HG03460 (cell line): ENCODE data around the gene IL17RE.

Source experiments
- ATAC-seq: cut with Tn5 transposase; IDR thresholded peaks from one replicate; pipeline ENCODE4 v1.9.1; 2021; ENCODE audit not compliant: unreplicated experiment

The IL17RE gene

DNA sequence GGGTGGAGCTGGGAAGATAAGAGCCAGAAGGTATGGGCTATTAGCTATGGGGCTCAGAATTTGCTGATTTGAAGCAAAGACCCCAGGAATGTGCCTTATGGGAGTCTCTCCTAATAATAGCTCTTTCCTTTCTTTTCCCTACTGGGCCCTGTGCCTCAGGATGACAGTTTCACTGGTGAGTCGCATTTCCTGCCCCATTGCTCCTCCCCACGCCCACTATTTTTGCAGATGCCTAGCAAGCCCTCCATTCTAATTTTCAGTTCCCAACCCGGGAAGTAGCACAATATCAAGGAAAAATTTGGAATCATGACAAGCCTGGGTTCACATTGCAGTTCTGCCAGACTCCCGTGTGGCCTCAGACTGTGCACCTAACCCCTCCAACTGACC lies 583 bp downstream of the IL17RE start:
- no peak for ATAC-seq

- ATAC-seq, result no peak
These were observed 1.3 kb downstream of the IL17RE start for GRCh38 chr3:9903904-9904303.

GRCh38 chr3:9906480-9906879 lies 3.8 kb downstream of the IL17RE start:
- ATAC-seq, result no peak

GRCh38 chr3:9908286-9908685 lies 5.6 kb downstream of the IL17RE start:
- no peak for ATAC-seq

GRCh38 chr3:9909221-9910013 lies 6.8 kb downstream of the IL17RE start:
- ATAC-seq, result no peak

GRCh38 chr3:9911863-9912262 lies 9.2 kb downstream of the IL17RE start:
- no peak for ATAC-seq

- no peak for ATAC-seq
These were observed 9.8 kb downstream of the IL17RE start for GRCh38 chr3:9912294-9912935.

DNA sequence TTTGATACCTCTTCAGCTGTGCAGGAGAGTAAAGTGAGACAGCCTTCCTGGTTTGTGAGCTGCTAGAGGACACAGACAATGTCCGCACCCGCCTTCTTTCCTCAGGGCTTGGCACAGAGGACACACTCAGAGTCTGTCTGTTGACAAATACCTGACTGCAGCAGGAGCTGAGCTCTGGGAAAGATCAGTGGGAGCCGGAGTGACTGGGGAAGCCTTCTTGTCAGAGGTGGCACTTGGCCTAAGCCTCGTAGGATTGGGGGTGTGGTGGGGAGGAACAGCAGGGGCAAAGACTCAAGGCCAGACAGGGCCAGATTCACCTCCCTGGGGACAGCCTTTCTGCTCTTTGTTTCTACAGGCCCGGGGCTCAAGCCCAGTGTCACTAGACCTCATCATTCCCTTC lies 11.0 kb downstream of the IL17RE start:
- no peak for ATAC-seq

DNA sequence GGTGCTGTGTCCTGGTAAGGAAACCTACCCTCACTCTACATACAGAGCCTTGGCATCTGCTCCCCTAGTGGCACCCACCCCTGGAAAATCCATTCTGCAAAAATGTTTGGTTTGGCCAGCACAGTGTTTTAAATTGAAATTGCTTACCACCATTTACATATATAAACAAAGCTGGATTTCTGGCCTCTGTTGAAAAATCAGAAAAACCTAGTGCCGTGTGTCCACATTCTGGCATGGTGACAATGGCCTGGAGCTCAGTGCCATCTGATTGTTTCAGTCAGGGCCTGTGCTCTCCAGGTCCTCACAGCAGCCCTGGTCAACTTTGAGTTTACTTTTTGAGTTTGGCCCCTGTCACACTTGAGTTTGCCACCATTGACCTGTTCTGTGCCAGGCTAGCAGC lies 11.4 kb downstream of the IL17RE start:
- ATAC-seq, result no peak

DNA sequence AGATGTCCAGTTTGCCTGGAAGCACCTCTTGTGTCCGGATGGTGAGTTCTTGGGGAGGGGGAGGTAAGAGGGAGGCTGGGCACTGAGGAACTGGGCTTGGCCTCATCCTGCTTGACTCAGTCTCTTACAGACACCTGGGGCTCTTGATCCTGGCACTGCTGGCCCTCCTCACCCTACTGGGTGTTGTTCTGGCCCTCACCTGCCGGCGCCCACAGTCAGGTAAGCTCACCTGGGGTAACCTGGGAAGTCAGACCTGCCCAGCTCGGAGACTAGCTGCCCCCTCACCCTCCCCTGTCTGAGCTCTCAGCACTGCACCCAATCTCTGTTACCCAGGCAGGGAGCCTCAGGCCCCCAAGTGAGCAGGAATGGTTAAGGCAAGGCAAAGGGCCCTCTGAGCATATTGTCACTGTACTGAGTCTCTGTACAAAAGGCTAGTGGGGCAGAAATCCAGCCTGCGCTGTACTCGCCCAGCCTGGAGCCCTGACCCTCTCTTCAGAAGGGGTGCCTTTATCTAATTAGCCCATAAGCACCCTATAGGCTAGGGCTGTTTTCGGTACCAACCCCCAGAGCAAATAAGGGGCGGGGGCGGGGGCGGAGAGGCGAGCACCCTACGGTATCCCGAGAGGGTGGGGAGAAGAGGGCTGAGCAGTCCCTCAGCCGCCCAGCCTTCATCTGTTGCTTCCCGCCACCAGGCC lies 12.1 kb downstream of the IL17RE start:
- no peak for ATAC-seq

DNA sequence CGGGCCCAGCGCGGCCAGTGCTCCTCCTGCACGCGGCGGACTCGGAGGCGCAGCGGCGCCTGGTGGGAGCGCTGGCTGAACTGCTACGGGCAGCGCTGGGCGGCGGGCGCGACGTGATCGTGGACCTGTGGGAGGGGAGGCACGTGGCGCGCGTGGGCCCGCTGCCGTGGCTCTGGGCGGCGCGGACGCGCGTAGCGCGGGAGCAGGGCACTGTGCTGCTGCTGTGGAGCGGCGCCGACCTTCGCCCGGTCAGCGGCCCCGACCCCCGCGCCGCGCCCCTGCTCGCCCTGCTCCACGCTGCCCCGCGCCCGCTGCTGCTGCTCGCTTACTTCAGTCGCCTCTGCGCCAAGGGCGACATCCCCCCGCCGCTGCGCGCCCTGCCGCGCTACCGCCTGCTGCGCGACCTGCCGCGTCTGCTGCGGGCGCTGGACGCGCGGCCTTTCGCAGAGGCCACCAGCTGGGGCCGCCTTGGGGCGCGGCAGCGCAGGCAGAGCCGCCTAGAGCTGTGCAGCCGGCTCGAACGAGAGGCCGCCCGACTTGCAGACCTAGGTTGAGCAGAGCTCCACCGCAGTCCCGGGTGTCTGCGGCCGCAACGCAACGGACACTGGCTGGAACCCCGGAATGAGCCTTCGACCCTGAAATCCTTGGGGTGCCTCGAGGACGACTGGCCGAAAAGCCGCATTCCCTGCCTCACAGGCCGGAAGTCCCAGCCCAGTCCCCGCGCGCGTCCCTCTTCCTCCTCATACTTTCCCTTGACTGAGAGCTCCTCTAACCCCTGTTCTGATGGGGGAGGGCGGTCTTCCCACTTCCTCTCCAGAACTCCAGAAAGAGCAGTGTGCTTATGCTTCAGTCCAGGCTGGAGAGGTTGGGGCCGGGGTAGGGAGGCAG lies 12.8 kb downstream of the IL17RE start:
- no peak for ATAC-seq

DNA sequence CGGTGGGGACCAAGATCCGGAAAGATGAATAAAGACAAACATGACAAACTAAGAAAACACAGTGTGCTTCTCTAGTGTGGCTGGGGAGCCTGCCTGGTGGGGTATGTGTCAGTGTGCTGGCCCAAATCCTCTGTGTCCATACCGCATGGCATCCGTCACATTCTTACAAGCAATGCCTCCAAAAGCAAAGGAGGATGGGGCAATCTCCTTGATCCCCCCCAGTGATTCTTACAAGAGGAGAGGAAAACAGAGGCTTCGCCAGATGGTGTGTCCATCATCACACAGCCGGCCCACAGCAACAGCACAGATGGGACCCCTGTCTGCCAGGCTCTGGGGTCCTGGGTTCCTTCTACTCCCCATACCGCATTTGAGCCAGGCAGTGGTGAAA lies 13.7 kb downstream of the IL17RE start:
- no peak for ATAC-seq

DNA sequence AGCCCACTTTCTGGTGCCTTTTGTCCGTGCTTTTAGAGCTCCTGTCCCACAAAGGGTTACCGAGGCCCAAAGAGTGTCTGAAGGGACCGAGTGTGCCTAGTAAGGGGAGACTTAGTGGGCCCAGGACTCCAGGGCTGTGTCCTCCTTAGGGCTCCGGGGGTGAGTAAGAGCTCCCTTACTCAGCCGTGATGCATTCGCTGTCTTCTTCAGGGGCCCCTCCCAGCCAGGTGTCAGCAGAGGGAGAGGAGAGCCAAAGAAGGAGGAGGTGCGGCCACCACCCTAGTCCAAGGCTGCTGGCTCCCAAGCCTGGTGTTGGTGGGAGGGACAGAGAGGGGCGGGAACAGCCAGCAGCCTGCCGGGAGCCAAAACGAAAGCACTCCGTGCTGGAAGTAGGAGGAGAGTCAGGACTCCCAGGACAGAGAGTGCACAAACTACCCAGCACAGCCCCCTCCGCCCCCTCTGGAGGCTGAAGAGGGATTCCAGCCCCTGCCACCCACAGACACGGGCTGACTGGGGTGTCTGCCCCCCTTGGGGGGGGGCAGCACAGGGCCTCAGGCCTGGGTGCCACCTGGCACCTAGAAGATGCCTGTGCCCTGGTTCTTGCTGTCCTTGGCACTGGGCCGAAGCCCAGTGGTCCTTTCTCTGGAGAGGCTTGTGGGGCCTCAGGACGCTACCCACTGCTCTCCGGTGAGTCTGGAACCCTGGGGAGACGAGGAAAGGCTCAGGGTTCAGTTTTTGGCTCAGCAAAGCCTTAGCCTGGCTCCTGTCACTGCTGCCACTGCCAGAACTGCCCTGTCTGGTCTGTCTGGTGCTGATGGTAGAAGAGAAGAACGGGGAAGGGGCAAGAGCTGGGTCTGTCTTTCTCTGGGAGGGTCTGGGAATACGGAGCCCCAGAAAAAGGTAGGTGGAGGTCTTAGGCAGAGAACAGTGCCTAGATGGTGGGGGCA lies 14.4 kb downstream of the IL17RE start, which contains the start of gene IL17RC:
Gene IL17RC (plus strand): TSS at position 365 of the 947 bp plus-strand sequence. CDS start 218 bp downstream, at position 583.
- no peak for ATAC-seq

DNA sequence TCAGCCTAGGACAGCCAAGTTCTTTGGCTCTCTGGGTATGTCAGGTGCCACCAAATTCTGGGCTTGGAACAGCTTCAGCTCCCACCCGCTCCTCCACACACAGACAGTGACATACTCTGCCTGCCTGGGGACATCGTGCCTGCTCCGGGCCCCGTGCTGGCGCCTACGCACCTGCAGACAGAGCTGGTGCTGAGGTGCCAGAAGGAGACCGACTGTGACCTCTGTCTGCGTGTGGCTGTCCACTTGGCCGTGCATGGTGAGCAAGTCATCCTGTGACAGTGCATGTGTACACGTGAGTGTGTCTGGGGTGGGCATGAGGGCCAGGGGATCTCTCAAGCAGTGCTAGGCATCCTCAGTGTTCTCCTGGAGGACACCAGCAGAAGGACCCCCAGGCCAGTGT lies 15.2 kb downstream of the IL17RE start:
- ATAC-seq, result no peak

- no peak for ATAC-seq
These were observed 15.8 kb downstream of the IL17RE start for GRCh38 chr3:9918261-9919038.

DNA sequence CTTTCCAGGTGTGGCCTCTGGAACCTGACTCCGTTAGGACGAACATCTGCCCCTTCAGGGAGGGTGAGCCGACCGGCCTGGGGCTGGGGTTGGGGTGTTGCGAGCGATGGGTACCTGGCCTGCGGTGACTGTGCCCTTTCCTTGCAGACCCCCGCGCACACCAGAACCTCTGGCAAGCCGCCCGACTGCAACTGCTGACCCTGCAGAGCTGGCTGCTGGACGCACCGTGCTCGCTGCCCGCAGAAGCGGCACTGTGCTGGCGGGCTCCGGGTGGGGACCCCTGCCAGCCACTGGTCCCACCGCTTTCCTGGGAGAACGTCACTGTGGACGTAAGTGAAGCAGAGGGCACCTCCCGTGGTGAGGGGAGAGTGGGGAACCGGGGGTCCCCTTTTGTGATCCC lies 25.5 kb downstream of the IL17RE start:
- no peak for ATAC-seq

- ATAC-seq, result no peak
These were observed 28.3 kb downstream of the IL17RE start for GRCh38 chr3:9930804-9931418.

DNA sequence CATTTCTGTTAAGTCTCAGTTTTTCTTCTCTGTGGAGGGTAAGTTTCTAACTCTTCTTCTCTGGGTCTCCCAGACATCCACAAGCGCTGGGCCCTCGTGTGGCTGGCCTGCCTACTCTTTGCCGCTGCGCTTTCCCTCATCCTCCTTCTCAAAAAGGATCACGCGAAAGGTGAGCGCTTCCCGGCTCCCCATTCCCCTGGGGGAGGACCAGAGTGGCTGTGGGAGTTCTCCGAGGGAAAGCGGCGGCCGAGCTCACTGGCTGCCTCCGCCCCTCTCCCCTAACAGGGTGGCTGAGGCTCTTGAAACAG lies 29.8 kb downstream of the IL17RE start:
- ATAC-seq, result no peak
